Activated T-helper 1 cell treated with anti-CD3 and anti-CD28 coated beads, Interleukin-2, amount 50 U/mL, for 16 hours (primary cell): ENCODE results near the gene GTPBP6.
"Not testable (repeated sequence)": the region's sequence is repeated elsewhere in the genome, so short reads cannot be mapped to it uniquely, and the experiment has no call there.

Experiments
- DNase-seq, 2 donors: peaks; one replicate each; pipeline ENCODE4 v3.0.0-alpha.2; 2020; ENCODE audit warnings: low read depth in 1 of 2, low spot score in 1 of 2

GTPBP6 gene

DNA sequence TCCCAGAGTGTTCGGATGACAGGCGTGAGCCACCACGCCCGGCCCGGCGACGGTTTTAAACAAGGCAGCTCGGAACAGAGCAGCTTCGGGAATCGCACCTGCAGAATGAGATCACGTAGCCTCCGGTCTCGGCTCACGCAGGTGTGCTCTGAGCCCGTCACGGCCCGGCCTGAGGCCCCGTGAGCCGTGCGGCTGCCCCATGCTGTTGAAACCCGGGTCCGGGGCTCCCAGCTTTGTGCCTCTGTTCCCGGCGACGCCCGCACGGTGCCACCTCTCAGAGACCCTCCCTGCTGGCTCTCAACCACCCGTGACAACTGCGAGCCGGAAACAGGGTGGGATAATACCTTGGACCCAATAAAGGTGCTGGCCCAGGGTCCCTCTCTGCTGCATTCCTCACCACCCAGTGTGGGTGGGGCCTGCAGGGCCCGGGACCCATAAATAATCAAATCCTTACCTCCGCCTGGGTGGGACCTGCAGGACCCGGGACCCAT lies 50.8 kb downstream of the GTPBP6 start:
- DNase-seq: no peak

- no peak for DNase-seq
Measured at GRCh38 chrX:265502-265901, 53.1 kb downstream of the GTPBP6 start.

DNA sequence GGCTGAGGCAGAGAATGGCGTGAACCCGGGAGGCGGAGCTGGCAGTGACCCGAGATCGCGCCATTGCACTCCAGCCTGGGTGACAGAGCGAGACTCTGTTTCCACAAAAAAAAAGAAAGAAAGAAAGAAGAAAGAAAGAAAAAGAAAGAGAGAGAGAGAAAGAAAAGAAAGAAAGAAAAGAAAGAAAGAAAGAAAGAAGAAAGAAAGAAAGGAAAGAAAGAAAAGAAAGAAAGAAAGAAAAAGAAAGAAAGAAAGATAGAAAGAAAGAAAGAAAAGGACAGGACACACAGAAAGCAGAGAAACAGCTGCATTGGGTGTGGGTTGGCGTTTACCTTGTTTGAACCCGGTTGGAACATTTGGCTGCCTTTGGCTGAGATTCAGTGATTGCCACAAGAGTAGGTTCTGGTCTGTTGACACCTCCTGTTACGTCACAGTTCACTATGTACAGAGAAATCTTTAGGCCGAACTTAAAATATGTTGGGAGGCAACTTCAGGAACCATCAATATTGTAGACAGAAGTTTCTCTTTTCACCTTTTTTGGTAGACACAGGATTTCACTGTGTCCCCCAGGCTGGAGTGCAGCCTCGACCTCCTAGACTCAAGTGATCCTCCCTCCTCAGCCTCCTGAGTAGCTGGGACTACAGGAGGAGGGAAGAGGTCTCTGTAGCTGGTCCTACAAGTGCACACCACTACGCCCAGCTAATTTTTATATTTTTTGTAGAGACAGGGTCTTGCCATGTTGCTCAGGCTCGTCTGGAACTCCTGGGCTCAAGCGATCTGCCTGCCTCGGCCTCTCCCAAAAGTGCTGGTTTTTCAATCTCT lies 53.8 kb downstream of the GTPBP6 start:
- no peak for DNase-seq

DNA sequence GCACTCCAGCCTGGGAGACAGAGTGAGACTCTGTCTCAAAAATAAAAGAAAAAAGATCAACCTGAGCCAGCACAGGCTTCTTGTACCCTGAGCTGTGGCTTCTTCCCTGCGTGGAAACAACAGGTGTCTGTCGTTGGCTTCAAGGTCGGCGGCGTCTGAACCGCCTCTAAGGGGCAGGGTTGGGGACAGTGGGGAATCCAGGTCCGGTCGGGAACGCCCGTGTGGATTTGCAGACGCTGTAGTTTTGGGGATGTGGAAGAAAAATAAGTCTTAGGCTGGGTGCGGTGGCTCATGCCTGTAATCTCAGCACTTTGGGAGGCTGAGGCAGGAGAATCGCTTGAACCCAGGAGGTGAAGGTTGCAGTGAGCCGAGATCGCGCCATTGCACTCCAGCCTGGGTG lies 54.6 kb downstream of the GTPBP6 start:
- DNase-seq: not testable (repeated sequence)

- no peak for DNase-seq
Measured at GRCh38 chrX:262381-262909, 56.2 kb downstream of the GTPBP6 start.

DNA sequence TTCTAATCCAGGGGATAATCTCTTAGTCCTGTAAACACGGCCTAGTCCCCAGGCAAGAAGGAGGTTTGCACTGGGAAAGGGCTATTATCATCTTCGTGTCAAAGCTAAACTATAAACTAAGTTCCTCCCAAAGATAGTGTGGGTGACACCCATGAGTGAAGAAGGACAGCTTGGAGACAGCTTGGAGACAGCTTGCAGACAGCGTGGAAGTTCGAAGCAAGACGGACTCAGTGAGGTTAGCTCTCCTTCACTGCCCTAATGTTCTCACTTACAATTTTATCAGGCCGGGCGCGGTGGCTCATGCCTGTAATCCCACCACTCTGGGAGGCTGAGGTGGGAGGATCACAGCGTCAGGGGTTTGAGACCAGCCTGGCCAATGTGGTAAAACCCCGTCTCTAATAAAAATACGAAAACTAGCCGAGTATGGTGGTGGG lies 56.7 kb downstream of the GTPBP6 start:
- no peak for DNase-seq

DNA sequence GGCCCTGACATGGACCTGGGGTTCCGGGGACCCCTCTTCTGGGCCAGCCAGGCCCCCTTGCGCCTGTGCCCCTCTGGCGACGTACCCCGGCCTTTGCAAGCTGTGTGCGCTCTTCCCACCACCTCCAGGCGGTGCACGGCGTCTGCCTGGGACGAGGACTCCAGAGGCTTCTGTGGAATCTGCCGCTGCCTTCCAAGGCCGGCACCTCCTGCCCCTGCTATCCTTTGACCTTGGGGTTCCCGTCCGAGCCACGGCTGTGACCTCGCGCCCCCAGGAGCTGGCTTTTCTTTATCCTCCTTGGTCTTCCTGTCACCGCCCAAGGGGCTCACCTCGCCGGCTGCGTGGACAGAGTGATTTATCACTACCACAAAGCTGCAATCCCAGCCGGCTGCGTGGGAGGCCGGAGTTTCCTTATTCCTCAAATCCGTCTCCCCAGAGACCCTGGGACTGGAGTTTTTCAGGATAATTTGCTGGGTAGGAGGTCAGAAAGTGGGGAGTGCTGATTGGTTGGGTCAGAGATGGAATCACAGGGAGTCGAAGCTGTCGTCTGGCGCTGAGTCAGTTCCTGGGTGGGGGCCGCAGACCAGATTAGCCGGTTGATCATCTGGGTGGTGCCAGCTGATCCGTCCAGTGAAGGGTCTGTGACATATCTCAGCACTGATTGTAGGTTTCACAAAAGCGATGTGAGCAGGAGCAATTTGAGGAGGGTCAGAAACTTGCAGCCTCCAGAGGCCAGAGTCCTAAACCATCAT lies 57.3 kb downstream of the GTPBP6 start:
- DNase-seq: no peak

- no peak for DNase-seq
Measured at GRCh38 chrX:259692-260355, 58.8 kb downstream of the GTPBP6 start.

- no peak for DNase-seq
Measured at GRCh38 chrX:258291-259040, 60.1 kb downstream of the GTPBP6 start.

DNA sequence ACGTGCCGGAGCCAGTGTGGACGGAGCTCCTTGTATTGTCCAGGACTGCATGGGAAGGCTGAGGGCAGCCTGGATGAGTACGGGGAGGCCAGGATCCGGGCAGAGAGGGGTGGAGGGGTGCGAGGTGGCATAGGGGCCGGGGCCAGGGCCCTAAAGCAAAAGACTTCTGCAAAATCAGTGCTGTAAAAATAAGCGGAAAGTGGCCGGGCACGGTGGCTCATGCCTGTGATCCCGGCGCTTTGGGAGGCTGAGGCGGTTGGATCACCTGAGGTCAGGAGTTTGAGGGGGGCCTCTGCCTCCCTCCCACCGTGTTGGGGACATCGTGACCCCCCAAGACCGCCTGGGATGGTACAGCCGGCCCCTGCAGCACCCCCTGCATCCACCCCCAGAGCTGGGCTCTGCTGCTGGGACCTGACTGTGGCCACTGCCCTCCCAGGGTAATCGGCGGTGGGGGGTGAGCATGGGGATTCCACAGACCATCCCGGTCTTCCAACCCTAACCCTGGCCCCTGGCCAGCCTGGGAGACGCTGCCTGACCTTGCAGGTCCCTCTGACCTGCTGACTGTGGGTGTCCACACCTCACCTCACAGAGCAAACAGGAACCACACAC lies 60.8 kb downstream of the GTPBP6 start:
- DNase-seq: no peak

GRCh38 chrX:257054-257453 lies 61.5 kb downstream of the GTPBP6 start:
- DNase-seq: not testable (repeated sequence)

- DNase-seq: no peak
Measured at GRCh38 chrX:255923-256331, 62.7 kb downstream of the GTPBP6 start.
